Upper lobe of right lung (tissue), 1 donor: ENCODE measurements around the gene LRFN3. TPM values are rescaled to one million over a fixed set of nuclear protein-coding genes. Genes with fewer than 3 reads are reported as not detected.

ENCODE experiments used
- ATAC-seq: fragments of 200-7000 bp; cut with Tn5 transposase; one replicate; pipeline ENCODE4 v1.9.1; 2020; ENCODE audit warnings: mild to moderate bottlenecking, moderate library complexity
- DNase-seq: peaks from one replicate; pipeline ENCODE4 v3.0.0-alpha.2; 2020
- H3K27ac ChIP-seq: fragments of 200-600 bp; one replicate; pipeline ENCODE4 v1.8.0; 2022
- H3K27me3 ChIP-seq: fragments of 200-600 bp; one replicate; pipeline ENCODE4 v1.8.0; 2022; ENCODE audit warnings: mild to moderate bottlenecking
- H3K36me3 ChIP-seq: fragments of 200-600 bp; one replicate; pipeline ENCODE4 v1.8.0; 2022
- H3K4me1 ChIP-seq: fragments of 200-600 bp; one replicate; pipeline ENCODE4 v1.8.0; 2022
- H3K4me3 ChIP-seq: fragments of 200-600 bp; one replicate; pipeline ENCODE4 v1.8.0; 2022; ENCODE audit warnings: mild to moderate bottlenecking
- H3K9me3 ChIP-seq: fragments of 200-600 bp; one replicate; pipeline ENCODE4 v1.8.0; 2022
- intact Hi-C: fragments of 100-400 bp; cut with DNase I; formaldehyde crosslinking; loops from one replicate; pipeline ENCODE4 v1.11.0; 2022
- total RNA-seq: library from RNA; stranded (reverse); fragmentation: NEBNext Ultra II Directional; extraction: Animal tissue kit (Norgen Biotek cat#: 25700); gene quantifications from one replicate; pipeline ENCODE4 v1.2.1, GENCODE V29; 2021
- TF ChIP-seq, protein P1 (sequence below): fragments of 200-600 bp; IDR thresholded peaks from one replicate; pipeline ENCODE4 v1.8.0; 2022; ENCODE audit warnings: antibody characterized with exemption
- donor health status: DM: no; HTN: yes; CAD: no; lungs with severe emphysema.

Gene LRFN3
- total RNA-seq, 1 donor from 2014 or later: 10.5 TPM

DNA sequence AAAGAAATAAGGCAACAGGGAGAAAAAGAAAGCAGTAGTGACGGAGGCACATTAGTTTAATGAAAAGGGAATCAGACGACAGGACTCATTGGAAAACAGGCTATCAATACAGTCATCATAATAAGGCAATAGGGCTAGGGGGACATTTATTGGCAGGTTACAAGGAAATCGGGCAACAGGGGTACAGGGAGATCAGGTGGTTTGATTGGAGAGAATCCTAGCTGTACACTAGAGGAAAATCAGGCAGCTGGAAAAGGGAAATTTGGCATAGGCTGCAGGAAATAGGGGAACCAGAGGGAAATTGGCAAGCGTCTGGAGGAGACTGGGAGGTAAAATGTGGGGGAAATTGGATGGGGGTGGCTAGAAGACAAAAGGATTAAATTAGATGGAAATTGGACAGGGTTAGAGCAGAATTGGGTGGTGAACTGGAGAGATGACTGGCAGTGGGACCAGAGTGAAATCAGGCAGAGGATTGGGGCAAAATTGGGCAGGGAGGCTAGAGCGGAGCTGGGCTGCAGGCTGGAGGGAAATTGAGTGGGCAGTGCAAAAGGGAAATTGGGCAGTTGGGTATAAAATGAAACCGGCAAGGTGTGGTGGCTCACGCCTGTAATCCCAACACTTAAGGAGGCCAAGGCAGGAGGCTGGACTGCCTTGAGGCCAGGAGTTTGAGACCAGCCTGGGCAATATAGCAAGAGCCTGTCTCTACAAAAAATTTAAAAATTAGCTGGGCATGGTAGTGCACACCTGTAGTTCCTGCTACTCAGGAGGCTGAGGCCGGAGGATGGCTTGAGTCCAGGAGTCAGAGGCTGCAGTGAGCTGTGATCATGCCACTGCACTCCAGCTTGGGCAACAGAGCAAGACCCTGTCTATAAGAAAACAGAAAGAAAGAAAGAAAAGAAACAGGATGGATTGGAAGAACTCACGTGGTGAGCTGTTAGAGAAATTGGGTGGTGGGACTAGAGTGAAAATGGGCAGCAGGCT, 7.4 kb downstream of the LRFN3 start:
- TF ChIP-seq, protein P1, sequence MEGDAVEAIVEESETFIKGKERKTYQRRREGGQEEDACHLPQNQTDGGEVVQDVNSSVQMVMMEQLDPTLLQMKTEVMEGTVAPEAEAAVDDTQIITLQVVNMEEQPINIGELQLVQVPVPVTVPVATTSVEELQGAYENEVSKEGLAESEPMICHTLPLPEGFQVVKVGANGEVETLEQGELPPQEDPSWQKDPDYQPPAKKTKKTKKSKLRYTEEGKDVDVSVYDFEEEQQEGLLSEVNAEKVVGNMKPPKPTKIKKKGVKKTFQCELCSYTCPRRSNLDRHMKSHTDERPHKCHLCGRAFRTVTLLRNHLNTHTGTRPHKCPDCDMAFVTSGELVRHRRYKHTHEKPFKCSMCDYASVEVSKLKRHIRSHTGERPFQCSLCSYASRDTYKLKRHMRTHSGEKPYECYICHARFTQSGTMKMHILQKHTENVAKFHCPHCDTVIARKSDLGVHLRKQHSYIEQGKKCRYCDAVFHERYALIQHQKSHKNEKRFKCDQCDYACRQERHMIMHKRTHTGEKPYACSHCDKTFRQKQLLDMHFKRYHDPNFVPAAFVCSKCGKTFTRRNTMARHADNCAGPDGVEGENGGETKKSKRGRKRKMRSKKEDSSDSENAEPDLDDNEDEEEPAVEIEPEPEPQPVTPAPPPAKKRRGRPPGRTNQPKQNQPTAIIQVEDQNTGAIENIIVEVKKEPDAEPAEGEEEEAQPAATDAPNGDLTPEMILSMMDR: no peak
- H3K4me3 ChIP-seq: no peak overlapping the region
- H3K4me1 ChIP-seq: no peaks in the 10 kb centered on the region
- peaks cover 8% of the 10 kb centered on the region for H3K36me3 ChIP-seq
- ATAC-seq (no peak), DNase-seq (no peak)
- H3K27ac ChIP-seq: no peak overlapping the region
- intact Hi-C loops: no loop called here
- H3K9me3 ChIP-seq: no peaks in the 10 kb centered on the region
- no peaks in the 10 kb centered on the region for H3K27me3 ChIP-seq

DNA sequence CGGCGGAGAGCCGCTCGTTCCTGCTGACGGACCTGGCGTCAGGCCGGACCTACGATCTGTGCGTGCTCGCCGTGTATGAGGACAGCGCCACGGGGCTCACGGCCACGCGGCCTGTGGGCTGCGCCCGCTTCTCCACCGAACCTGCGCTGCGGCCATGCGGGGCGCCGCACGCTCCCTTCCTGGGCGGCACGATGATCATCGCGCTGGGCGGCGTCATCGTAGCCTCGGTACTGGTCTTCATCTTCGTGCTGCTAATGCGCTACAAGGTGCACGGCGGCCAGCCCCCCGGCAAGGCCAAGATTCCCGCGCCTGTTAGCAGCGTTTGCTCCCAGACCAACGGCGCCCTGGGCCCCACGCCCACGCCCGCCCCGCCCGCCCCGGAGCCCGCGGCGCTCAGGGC, 8.4 kb downstream of the LRFN3 start:
- intact Hi-C loops: no loop called here
- Histone ChIP-seq H3K36me3 (peaks cover 8% of the 10 kb centered on the region), H3K27me3 (no peaks in the 10 kb centered on the region), H3K4me3 (no peak overlapping the region), H3K9me3 (no peaks in the 10 kb centered on the region), H3K27ac (no peak overlapping the region), H3K4me1 (no peaks in the 10 kb centered on the region)
- DNase-seq: no peak
- no peak for ATAC-seq
- TF ChIP-seq, protein P1: no peak

DNA sequence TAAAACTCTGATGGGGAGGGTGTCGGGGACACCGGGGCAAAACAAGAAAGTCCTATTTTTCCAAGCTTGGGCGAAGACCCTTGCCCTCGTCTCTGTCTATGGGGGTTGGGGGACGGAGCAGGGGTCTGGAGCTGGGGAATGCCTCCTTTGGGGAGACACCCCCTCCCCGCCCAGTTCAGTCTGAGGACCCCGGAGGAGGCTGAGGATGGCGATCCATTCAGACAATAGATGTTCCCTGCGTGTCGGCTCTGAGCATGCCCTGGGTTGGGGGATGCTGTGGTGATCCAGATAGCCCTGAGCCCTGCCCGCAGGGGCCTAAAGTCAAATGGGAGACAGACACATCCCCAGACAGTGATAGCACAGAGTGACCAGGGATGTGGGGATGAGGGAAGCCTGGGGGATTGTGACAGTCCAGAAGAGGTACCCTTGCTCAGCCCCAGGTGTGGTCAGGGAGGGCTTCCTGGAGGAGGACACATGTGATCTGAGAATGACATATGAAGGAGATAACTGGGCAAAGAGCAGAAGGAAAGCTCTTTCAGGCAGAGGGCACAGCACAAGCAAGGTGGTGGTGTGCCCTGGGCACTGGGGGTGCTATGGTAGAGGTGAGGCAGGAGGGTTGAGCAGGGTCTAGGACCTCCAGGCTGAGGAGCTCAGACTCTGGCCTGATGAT, 9.1 kb downstream of the LRFN3 start:
- intact Hi-C loops: no loop called here

DNA sequence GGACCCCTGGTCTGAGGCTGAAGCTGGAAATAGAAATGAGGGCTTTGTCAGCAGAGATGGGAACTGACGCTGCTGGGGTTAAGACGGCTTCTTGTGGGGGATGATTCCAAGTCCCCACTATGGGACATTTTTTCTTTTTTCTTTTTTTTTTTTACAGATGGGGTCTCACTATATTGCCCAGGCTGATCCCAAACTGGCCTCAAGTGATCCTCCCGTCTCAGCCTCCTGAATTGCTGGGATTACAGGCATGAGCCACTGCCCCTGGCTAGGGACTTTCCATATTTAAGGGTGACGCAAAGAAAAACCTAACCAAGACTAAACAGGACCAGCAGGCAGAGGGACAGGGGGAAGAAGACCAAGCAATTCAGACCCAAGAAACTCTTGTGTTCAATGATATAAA, 10.0 kb downstream of the LRFN3 start:
- no peaks in the 10 kb centered on the region for H3K36me3 ChIP-seq
- DNase-seq (no peak), ATAC-seq (no peak)
- H3K4me3 ChIP-seq: no peak overlapping the region
- no peak overlapping the region for H3K27ac ChIP-seq
- H3K9me3 ChIP-seq: no peaks in the 10 kb centered on the region
- no peaks in the 10 kb centered on the region for H3K27me3 ChIP-seq
- TF ChIP-seq, protein P1: no peak
- intact Hi-C loops: no loop called here
- H3K4me1 ChIP-seq: no peaks in the 10 kb centered on the region

More for the DNA sequence above, 9.1 kb downstream of the LRFN3 start:
- Histone ChIP-seq H3K36me3 (peaks cover 4% of the 10 kb centered on the region), H3K27me3 (no peaks in the 10 kb centered on the region), H3K27ac (no peak overlapping the region), H3K4me3 (no peak overlapping the region), H3K9me3 (no peaks in the 10 kb centered on the region), H3K4me1 (no peaks in the 10 kb centered on the region)
- ATAC-seq: no peak
- DNase-seq: no peak
- TF ChIP-seq, protein P1: no peak

DNA sequence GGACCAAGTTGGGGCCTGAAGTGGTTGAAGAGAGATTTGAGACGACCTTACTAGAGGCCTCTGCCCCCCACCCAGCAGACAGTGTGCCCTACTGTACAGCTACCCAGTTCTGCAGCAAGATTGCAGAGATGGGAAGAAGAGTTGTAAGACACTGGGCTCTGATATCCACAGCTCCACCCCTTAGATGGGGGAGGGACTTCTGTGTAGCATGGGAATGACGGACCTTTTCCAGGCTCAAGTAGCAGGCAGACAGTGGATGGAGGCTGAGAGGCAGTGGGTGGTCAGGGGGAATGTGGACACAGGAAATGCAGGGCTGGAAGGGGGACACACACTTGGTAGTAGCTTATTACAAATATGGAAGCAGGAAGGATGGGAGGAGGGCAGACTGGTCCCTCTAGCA, 13.0 kb downstream of the LRFN3 start:
- no peak for DNase-seq
- Histone ChIP-seq H3K4me1 (peaks cover 4% of the 10 kb centered on the region), H3K36me3 (no peaks in the 10 kb centered on the region), H3K4me3 (no peak overlapping the region), H3K9me3 (no peaks in the 10 kb centered on the region), H3K27ac (no peak overlapping the region), H3K27me3 (no peaks in the 10 kb centered on the region)
- TF ChIP-seq, protein P1: no peak
- intact Hi-C loops: no loop called here
- no peak for ATAC-seq
